NCI-H1048 (cell line): ENCODE measurements around the gene CSMD2.
"Not testable (repeated sequence)": the region's sequence is repeated elsewhere in the genome, so short reads cannot be mapped to it uniquely, and the experiment has no call there.

Experiments used
- DNase-seq: peaks from one replicate; lab custom pipeline; 2025; lab: John Stamatoyannopoulos, UW

The CSMD2 gene

GRCh38 chr1:34164771-34165391, at the start of gene CSMD2:
TSS of gene CSMD2 (minus strand) at chr1:34165230. CDS start at chr1:34165097, 133 bp downstream.
- DNase-seq, result no peak

DNA sequence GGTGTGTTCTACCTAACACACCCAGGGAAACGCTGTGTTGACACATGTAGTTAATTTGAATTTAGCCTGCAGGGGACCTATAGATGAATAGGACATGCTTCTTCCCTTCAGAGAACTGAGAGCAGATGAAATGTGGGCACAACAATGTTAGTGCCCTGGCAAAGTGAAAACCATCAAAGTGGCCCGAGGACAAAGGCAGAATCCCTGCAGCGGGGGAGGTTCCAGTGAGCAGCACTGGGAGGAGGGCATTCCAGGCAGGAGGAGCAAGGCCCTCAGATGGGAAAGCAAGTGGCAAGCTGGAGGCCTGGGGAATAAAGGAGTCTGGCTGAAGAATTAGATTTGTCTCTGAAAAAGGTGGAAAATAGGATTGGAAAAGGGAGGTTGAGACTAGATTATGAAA, 48.9 kb upstream of the CSMD2 start:
- DNase-seq, result no peak

- DNase-seq, result no peak
Observed at GRCh38 chr1:34212673-34213072, 47.6 kb upstream of the CSMD2 start.

GRCh38 chr1:34199927-34200326, 34.9 kb upstream of the CSMD2 start:
- DNase-seq, result no peak

GRCh38 chr1:34192621-34193020, 27.6 kb upstream of the CSMD2 start:
- DNase-seq, result no peak

- DNase-seq, result no peak
Observed at GRCh38 chr1:34190692-34191091, 25.7 kb upstream of the CSMD2 start.

GRCh38 chr1:34188985-34189384, 24.0 kb upstream of the CSMD2 start:
- no peak for DNase-seq

DNA sequence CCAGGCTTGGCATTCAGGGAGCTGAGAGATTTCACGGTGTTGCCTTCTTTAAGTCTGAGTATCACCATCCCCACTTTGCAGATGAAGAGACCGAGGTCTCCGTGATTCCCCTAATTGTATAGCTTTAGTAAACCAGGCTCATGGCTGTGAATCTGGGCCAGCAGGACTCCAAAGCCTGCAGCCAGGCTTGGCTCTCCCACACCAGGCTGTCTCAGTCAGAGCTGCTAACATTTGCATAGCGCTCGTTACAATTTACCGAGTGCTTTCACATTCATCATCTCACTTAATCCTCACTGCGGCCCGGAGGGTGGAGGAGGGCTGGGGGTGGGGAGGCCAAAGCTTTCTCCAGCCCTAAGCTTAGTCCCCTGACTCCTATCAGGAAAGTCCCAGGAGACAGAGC, 23.4 kb upstream of the CSMD2 start:
- DNase-seq, result no peak

DNA sequence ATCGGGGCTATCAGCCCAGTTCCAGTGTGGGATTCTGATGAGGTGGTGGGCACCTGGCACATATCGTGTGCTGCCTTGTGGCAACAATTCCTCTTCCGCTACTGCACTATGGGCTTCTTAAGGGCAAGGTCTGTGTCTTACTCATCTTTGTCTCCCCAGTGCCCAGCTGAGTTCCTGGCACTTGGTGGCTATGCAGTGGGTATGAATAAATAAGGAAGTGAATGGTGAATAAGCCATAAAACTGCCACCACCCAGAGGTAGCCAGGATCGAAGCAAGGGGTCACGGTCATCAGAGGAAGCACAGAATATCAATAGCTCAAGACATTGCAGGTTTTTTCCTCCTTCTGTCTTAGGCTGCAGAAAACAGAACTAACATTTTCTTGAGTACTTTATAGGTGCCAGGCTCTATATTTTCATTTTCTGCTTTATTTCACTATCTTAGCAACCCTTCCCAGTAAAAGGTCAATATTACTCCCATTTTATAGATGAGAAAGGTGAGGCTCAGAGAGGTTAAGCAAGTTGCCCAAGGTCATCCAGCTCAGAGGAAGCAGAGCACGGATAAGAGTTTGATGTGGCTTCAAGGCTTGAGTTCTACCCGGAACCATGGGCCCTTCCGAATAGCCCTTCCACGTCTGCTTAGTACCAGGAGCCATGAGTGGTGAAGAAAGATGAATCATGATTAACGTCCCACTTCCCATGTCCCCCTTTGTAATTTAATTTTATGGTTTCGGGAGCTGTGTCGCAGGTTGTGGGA, 21.9 kb upstream of the CSMD2 start:
- DNase-seq, result no peak

GRCh38 chr1:34183381-34183780, 18.4 kb upstream of the CSMD2 start:
- not testable (repeated sequence) for DNase-seq

- DNase-seq, result no peak
Observed at GRCh38 chr1:34178072-34178471, 13.0 kb upstream of the CSMD2 start.

GRCh38 chr1:34176830-34177603, 12.0 kb upstream of the CSMD2 start, which contains the start of gene C1orf94:
TSS of gene C1orf94 (plus strand) at chr1:34176907. CDS start at chr1:34177790, 883 bp downstream.
- DNase-seq, result no peak

- no peak for DNase-seq
Observed at GRCh38 chr1:34175744-34176143, 10.7 kb upstream of the CSMD2 start.

GRCh38 chr1:34167389-34167788, 2.4 kb upstream of the CSMD2 start:
- no peak for DNase-seq

DNA sequence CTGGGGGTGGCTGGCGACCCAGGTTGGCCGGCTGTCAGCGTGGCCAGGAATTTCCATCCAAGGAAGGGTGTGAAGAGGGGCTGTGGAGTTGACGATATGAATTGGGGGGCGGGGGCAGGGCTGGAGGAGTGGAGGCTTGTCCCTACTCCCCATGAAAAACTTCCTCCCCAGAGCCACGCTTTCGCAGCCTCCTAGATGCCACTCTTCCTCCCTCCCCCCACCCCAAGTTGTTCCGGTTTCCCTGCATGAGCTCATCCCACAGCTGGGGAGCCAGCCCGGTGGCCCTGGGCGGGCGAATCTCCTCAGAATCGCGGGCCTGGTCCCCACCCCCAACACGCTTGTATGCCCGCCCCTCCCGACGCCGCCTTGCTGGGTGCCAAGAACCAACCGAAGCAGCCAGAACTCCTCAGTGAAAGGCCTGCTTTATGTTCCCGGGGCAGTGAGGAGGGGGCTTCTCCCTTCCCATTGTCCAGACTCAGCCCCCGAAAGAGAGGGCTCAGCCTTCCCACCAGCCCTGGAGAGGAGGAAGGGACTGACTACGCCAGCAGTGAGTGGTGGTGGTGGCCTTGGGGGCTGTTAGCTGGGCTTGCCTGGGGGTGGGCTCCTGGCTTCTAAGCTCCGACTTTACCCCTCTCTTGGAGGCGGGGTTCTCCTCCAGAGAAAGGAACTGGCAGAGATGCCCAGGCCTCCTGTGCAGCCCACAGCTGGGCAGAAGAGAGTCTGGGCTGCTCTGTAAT, 1.8 kb upstream of the CSMD2 start:
- no peak for DNase-seq

GRCh38 chr1:34166191-34166624, 1.2 kb upstream of the CSMD2 start:
- no peak for DNase-seq

DNA sequence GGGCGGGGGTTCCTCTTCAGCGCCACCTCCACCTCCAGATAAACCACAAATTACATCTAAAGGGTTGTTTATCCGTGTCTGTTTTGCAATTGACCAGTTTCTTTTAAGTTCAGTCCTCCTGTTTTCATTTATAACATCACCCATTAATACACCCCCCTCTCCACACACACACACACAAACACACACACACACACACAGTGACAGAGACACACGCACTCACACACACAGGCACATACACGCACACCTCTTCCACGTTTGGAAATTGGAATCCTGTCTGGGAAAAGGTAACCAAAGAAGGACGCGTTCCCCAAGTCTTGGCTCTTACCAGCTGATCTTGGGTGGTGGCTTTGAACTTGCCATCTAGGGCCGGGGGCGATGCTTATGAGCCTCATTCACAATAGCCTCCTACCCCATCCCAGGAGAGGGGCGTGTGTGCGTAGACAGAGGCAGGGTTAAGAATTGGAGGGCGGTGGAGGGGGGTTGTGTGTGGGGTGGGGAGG, 442 bp upstream of the CSMD2 start:
- no peak for DNase-seq

- no peak for DNase-seq
Observed at GRCh38 chr1:34163792-34164731, 968 bp downstream of the CSMD2 start.

- DNase-seq, result no peak
Observed at GRCh38 chr1:34162852-34163766, 1.9 kb downstream of the CSMD2 start.

GRCh38 chr1:34156739-34157138, 8.3 kb downstream of the CSMD2 start:
- DNase-seq, result no peak
